T-helper 1 cell treated with Interleukin-12 subunit alpha and Interleukin-12 subunit beta and Interleukin-4 antibody, amounts not matched to agents 30 μg/mL and 1 μg/mL, for 36 hours (primary cell): Measurements from ENCODE around the gene SLC16A11.
"Not testable (repeated sequence)": the region's sequence is repeated elsewhere in the genome, so short reads cannot be mapped to it uniquely, and the experiment has no call there.

ENCODE experiments used
- H3K27ac Mint-ChIP-seq: one replicate; pipeline ENCODE4 v1.8.0; 2021; ENCODE audit warnings: mild to moderate bottlenecking, mixed read lengths
- H3K27me3 Mint-ChIP-seq: one replicate; pipeline ENCODE4 v1.8.0; 2021; ENCODE audit warnings: low read depth, mixed read lengths
- H3K36me3 Mint-ChIP-seq: one replicate; pipeline ENCODE4 v1.8.0; 2021; ENCODE audit warnings: low read depth, mixed read lengths
- H3K4me1 Mint-ChIP-seq: one replicate; pipeline ENCODE4 v1.8.0; 2021; ENCODE audit warnings: low read depth, mixed read lengths
- H3K4me3 Mint-ChIP-seq: one replicate; pipeline ENCODE4 v1.8.0; 2021; ENCODE audit warnings: mild to moderate bottlenecking, moderate library complexity, mixed read lengths
- H3K9me3 Mint-ChIP-seq: one replicate; pipeline ENCODE4 v1.8.0; 2021; ENCODE audit warnings: mixed read lengths

The SLC16A11 gene

DNA sequence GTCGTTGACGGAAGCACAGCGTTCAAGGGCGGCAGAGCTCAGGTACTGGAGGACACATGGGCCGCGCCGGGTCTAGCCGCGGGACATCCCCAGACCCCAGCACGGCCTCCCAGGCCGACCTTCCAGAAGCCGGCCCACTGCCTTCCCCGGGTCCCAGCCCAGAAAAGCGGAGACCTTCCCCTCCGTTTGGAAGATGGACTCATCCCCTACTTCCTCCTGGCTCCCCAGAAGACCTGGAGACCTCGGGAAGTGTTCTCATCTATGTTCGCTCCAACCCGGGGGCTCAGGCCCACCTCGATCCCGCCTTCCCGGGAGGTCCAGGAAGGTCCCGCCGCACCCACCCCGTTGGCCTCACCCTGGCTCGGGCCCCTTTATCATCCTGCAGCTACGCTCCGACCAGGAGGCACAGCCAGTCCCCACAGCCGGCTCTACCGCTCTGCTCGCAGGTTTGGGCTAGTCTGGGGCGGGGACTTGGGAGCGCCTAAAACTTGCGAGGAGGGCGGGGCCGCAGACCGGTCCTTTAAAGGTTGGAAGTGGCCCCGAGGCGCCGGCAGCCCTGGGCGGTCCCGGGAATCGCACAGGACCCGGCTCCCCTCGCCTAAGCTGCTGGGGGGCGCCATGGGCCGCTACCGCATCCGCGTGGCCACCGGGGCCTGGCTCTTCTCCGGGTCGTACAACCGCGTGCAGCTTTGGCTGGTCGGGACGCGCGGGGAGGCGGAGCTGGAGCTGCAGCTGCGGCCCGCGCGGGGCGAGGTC lies 48.2 kb downstream of the SLC16A11 start, which contains the start of gene ALOX12:
TSS of gene ALOX12 (plus strand) at position 550 of the 756 bp plus-strand sequence. CDS start at position 619, 69 bp downstream.
- H3K9me3 Mint-ChIP-seq, result no peaks in the 10 kb centered on the region
- no peak within 1 kb of the TSS for H3K4me3 Mint-ChIP-seq
- H3K36me3 Mint-ChIP-seq, result peaks cover 32% of the 10 kb centered on the region
- no peak within 1 kb of the TSS for H3K27ac Mint-ChIP-seq
- H3K27me3 Mint-ChIP-seq, result no peaks in the 10 kb centered on the region
- H3K4me1 Mint-ChIP-seq, result peaks cover 2% of the 10 kb centered on the region

- Mint-ChIP-seq H3K4me1 (peaks cover 2% of the 10 kb centered on the region), H3K9me3 (no peaks in the 10 kb centered on the region), H3K4me3 (no peak overlapping the region), H3K27ac (no peak overlapping the region), H3K27me3 (no peaks in the 10 kb centered on the region), H3K36me3 (peaks cover 30% of the 10 kb centered on the region)
Observed at GRCh38 chr17:6994666-6995256, 49.1 kb downstream of the SLC16A11 start.

GRCh38 chr17:6994118-6994598 lies 49.7 kb downstream of the SLC16A11 start:
- Mint-ChIP-seq H3K9me3 (no peaks in the 10 kb centered on the region), H3K27ac (no peak overlapping the region), H3K36me3 (peaks cover 24% of the 10 kb centered on the region), H3K4me1 (peaks cover 2% of the 10 kb centered on the region), H3K27me3 (no peaks in the 10 kb centered on the region), H3K4me3 (no peak overlapping the region)

DNA sequence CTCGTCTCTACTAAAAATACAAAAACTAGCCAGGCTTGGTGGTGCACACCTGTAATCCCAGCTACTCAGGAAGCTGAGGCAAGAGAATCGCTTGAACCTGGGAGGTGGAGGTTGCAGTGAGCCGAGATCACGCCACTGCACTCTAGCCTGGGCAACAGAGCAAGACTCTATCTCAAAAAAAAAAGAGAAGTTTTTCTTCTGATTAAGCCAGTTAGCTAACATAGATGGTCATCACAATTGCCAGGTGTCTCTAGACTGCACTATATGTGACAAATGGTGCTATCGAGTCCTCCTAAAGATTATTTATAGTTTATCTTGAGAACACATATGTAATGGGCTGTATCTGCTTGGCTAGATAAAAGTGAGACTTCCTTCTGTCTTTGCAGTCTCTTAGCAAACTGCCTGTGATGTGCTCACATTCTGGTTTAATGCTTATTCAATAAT lies 50.3 kb downstream of the SLC16A11 start:
- peaks cover 24% of the 10 kb centered on the region for H3K36me3 Mint-ChIP-seq
- H3K4me1 Mint-ChIP-seq, H3K4me3 Mint-ChIP-seq, H3K27ac Mint-ChIP-seq, H3K9me3 Mint-ChIP-seq, H3K27me3 Mint-ChIP-seq: not testable (repeated sequence)
